Fibroblast of mammary gland (primary cell): Measurements from ENCODE around the gene ZFPL1.

Experiments
- DNase-seq: peaks from one replicate; pipeline ENCODE4 v3.0.0-alpha.2; 2010; ENCODE audit warnings: low read depth
- H3K4me3 ChIP-seq: 2 replicates; pipeline ENCODE4 v1.5.1; 2011; ENCODE audit warnings: low read depth, mild to moderate bottlenecking, low read length, moderate library complexity; ENCODE audit not compliant: control insufficient read depth
- CTCF ChIP-seq: conservative IDR thresholded peaks from 2 replicates; pipeline ENCODE4 v1.5.1; 2011; ENCODE audit warnings: low read depth, low read length, inconsistent platforms; ENCODE audit not compliant: control insufficient read depth, insufficient read depth

Gene ZFPL1

GRCh38 chr11:65053827-65054508, 30.1 kb upstream of the ZFPL1 start:
- no peak for TF ChIP-seq CTCF
- no peak for DNase-seq
- no peak overlapping the region for H3K4me3 ChIP-seq

GRCh38 chr11:65055538-65055937, 28.5 kb upstream of the ZFPL1 start:
- no peak for DNase-seq
- no peak for TF ChIP-seq CTCF
- H3K4me3 ChIP-seq: no peak overlapping the region

- DNase-seq: no peak
- no peak for TF ChIP-seq CTCF
- no peak overlapping the region for H3K4me3 ChIP-seq
These were observed 27.0 kb upstream of the ZFPL1 start for GRCh38 chr11:65056999-65057398.

- no peak for TF ChIP-seq CTCF
- no peak for DNase-seq
- H3K4me3 ChIP-seq: no peak overlapping the region
These were observed 26.5 kb upstream of the ZFPL1 start for GRCh38 chr11:65057526-65057925.

GRCh38 chr11:65058012-65058411, 26.0 kb upstream of the ZFPL1 start:
- no peak overlapping the region for H3K4me3 ChIP-seq
- no peak for TF ChIP-seq CTCF
- DNase-seq: no peak

- H3K4me3 ChIP-seq: no peak within 1 kb of the TSS
- DNase-seq: no peak
- TF ChIP-seq CTCF: no peak
These were observed 25.5 kb upstream of the ZFPL1 start, which contains the start of gene NAALADL1 for GRCh38 chr11:65058419-65059054. NAALADL1 (minus strand) TSS chr11:65058553; CDS start chr11:65058521, 32 bp downstream.
